Activated CD4-positive, alpha-beta T cell treated with anti-CD3 and anti-CD28 coated beads for 4 hours (primary cell): ENCODE results near the gene GBP5.
"Not testable (repeated sequence)": the region's sequence is repeated elsewhere in the genome, so short reads cannot be mapped to it uniquely, and the experiment has no call there.

ENCODE experiments used
- DNase-seq, 2 donors: peaks; one replicate each; pipeline ENCODE4 v3.0.0-alpha.2; 2020

Gene GBP5

DNA sequence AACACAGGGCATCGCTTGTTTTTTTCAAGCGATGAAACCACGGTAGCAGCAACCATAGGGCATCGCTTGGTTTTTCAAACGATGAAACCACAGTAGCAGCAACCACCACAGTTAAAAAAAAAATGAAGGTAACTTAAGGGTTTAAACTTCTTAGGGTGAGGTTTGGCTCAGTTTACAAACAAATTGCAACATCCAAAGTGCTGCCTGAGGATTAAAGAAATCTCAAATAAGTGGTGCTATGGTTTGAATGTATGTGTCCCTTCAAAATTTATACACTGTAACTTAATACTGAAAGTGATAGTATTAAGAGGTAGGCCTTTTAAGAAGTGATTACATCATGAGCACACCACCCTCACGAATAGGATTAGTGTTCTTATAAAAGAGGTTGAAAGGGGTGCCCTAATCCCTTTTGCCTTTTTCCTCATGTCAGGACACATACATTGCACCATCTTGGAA is 6.4 kb upstream of the GBP5 start:
- DNase-seq: peak in 1 of 2 donors; percentile 35

GRCh38 chr1:89277725-89278124 is 5.1 kb upstream of the GBP5 start:
- DNase-seq: no peak

GRCh38 chr1:89276690-89277089 is 4.0 kb upstream of the GBP5 start:
- DNase-seq: no peak

DNA sequence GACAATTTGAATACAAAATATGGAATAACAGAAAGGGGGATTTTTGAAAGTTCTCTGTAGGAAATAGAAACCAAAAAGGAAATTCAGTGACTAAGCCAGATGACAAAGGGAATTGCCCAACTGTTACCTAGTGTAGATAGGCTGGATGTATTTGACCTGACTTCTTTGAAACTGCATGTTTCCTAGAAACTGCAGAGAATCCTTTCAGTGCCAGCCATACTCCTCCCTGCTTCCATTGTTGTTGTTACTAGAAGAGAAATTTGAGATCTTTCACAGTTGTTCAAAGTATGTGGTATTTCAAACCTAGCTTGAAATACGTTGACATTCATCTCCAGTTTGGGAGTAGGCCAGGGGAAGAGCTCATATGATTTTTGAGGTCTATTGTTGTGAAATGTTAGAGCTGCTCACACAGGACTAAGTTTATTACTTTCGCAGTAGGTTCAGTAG is 1.8 kb upstream of the GBP5 start:
- peak; percentile 42 to 46 for DNase-seq

DNA sequence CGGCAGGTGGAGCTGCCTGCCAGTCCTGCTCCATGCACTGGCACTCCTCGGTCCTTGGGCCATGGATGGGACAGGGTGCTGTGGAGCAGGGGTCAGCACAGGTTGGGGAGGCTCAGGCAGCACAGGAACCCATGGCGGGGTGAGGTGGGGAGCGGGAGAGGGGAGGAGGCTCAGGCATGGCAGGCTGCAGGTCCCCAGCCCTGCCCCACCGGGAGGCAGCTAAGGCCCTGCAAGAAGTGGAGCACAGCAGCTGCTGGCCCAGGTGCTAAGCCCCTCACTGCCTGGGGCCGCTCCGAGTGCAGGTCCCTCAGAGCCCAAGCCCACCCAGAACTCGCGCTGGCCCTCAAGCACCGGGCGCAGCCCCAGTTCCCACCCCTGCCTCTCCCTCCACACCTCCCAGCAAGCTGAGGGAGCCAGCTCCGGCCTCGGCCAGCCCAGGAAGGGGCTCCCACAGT is 691 bp upstream of the GBP5 start:
- no peak for DNase-seq

DNA sequence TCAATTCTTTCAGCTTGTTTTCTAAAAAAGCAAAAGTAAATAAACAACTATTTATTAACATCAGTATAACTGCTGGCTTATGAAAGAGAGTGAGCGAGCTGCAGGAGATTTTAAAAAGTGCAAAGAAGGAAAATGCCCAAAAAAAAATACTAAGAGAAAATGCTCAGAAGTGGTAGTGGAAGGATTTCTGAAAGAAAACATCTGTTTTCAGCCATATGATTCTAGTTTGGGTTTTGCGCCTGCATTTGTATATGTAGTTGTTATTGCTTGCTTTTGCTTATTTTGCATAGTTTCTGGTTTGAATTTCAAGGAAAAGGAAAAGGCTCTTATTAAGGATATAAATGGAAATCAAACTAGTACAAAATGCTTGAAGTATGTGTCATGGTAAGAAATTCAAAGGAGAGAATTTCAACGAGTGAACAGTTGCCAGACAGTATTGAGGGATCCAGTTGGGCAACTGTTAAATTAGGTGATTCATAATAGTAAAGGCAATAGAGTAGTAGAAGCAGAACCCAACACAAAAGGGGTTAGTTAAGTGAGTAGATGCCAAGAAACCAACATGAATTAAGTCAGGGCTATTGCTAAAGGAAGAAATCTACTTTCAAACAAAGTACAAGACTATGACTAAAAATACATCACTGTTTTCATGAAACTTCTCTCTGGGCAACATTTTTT is 1.2 kb downstream of the GBP5 start:
- DNase-seq: no peak

- DNase-seq: no peak
Measured at GRCh38 chr1:89270423-89270822, 2.2 kb downstream of the GBP5 start.

- no peak for DNase-seq
Measured at GRCh38 chr1:89269277-89269676, 3.4 kb downstream of the GBP5 start.

DNA sequence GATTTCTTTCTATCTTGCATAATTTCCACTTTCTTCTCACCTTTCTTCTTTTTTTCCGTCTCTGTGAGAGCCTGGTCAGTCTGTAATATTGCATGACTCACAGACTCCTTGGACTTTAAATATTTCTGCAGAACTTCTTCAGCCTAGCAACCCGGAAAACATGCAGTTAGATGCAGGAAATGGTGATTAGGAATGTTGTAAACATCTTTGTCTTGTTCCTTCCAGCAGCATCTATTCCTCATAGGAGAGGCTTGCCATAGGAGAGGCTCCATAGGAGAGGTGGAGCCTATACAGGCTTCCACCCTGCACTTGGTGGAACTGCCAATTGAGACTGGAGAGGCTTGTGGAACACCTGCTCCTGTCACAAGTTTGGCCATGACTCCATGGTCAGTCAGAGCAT is 10.0 kb downstream of the GBP5 start:
- no peak for DNase-seq

- no peak for DNase-seq
Measured at GRCh38 chr1:89261926-89262515, 10.6 kb downstream of the GBP5 start.

DNA sequence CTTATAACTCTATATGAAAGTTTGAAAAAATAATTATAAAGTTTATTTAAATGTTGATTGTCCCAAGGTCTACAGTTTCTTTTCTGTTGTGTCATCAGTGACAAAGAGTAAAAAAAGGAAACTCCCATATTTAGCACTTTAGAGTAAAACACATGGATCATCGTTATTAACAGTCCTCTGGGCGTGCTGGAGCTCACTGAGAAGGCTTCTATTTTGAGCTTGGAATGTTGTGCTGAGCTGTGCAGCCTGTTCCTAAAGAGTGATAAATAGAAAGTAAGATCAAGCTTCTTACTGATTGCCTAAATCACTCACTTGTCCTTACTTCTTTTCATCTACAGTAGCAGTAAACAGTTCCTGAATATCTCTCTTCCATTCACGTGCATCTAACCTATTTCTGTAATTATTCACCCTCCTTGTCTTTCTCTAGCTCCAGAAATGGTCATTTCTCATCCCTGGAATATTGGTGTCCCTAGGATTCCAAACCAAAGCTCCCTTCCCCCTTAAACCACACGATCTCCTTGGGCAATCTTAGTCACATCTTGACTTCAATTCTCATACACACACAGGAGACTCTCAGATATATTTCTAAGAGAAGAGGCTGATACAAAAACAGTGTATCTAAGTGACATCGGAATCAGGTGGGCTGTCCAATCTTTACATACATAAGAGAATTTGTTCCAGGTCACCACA is 11.9 kb downstream of the GBP5 start:
- DNase-seq: no peak

DNA sequence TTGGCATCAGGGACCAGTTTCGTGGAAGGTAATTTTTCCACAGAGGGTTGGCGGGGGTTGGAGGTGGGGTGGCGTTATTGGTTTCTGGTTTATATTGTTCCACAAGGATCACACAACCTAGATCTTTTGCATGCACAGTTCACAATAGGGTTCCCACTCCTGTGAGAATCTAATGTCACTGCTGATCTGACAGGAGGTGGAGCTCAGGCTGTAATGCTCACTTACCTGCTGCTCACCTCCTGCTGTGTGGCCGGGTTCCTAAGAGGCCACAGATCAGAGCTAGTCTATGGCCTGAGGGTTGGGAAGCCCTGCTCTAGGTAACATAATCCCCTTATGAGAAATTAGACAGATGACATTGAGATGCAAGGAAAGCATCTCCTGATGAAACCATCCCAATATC is 12.6 kb downstream of the GBP5 start:
- no peak for DNase-seq

DNA sequence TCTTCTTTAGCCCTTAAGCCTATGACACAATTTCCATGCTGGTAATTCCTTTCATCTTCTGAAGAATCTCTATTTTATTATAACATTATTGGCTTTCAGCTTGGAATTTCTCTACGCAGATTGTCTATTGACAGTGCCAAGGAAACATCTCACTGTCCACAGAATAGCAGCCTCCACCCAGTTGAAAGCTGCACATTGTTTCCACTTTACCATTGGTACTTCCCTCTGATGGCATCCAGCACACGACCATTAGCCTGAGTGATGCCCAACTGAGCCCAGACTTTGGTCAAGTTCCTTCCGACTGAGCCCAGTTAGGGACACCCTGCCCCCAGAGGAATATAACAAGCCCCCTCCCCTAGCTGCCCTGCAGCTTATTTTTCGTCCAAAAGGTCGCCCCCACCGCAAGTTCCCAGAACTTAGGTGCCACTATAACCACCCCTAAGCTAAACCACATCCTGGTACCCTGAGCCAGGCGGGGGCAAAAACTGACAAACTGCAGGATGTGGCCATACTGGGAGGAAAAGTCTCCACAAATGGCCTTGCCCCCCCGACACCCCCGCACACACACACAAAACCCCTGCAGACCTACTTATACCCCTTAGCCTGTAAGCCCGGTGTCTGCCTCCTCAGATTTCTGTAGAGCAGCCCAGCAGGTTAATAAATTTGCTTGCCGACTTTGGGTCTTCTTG is 13.2 kb downstream of the GBP5 start:
- peak; percentile 39 to 43 for DNase-seq

- DNase-seq: no peak
Measured at GRCh38 chr1:89257041-89257440, 15.6 kb downstream of the GBP5 start.

DNA sequence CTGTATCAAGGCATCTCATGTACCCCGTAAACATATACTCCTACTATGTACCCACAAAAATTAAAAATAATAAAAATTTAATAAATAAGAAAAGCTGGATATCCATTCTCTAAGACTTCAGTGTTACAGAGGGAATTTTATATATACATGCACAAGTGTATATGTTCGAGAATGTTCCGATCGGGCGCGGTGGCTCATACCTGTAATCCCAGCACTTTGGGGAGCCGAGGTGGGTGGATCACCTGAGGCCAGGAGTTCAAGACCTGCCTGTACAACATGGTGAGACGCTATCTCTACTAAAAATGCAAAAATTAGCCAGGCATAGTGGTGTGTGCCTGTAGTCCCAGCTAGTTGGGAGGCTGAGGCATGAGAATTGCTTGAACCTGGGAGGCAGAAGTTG is 17.1 kb downstream of the GBP5 start:
- DNase-seq: not testable (repeated sequence)

DNA sequence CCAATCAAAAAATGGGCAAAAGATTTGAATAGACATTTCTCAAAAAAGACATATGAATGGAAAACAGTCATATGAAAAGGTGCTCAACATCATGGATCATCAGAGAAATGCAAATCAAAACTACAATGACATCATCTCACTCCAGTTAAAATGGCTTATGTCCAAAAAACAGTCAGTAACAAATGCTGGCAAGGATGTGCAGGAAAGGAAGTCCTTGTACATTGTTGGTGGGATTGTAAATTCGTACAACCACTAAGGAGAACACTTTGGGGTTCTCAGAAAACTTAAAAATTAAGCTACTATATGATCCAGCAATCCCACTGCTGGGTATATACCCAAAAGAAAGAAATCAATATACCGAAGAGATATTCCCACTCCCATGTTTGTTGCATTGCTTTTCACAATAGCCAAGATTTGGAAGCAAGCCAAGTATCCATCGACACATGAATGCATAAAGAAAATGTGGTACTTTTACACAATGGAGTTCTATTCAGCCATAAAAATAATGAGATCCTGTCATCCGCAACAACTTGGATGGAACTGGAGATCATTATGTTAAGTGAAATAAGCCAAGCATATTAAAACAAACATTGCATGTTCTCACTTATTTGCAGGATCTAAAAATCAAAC is 17.9 kb downstream of the GBP5 start:
- DNase-seq: no peak

DNA sequence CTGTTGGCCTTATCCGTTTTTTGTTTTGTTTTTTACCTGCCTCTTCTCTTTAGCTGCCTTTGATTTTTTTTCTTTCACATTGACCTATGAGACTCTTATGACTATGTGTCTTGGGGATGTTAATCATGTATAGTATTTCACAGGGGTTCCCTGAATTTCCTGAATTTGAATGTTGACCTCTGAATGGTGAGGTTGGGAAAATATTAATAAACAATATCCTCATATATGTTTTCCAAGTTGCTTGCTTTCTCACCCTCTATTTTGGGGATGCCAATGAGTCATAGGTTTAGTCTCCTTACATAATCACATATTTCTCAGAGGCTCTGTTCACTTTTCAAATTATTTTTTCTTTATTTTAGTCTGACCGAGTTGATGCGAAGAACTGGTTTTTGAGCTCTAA is 29.6 kb downstream of the GBP5 start:
- no peak for DNase-seq
